Measurements from ENCODE around the gene TEC. TPM values are rescaled to one million over a fixed set of nuclear protein-coding genes. Genes with fewer than 3 reads are reported as not detected.

Gene TEC
- total and polyA plus RNA-seq, 2 of the 8 experiments (the other 6 are each of a cell fraction or from before 2014, with no cell fraction given), result 0.73 to 1.8 TPM

- TF ChIP-seq FOSL1 (IDR thresholded peaks at IDR 0.05; ENCODE audit: insufficient read depth, low read depth, low read length) (no peak), SRF (IDR thresholded peaks at IDR 0.05; ENCODE audit: low read depth, low read length) (no peak), CTBP2 (IDR thresholded peaks at IDR 0.05; ENCODE audit: borderline replicate concordance, insufficient read depth, insufficient read length, low read length) (no peak), TBP (IDR thresholded peaks at IDR 0.05; ENCODE audit: low read depth, low read length) (no peak), GTF2F1 (IDR thresholded peaks at IDR 0.05; ENCODE audit: borderline replicate concordance, low read depth, low read length) (no peak), TAF1 (IDR thresholded peaks at IDR 0.05; ENCODE audit: low read depth, low read length) (no peak), SP2 (IDR thresholded peaks at IDR 0.05; ENCODE audit: low read length) (no peak)
- H3K18ac ChIP-seq (ENCODE audit: extremely low read depth, low read length), result no peak overlapping the region
- H3K9ac ChIP-seq (replicated peaks in 1 of 4; ENCODE audit: extremely low read depth in 1 of 4, low read depth in 3 of 4, low read length in 3 of 4), result no peak overlapping the region
- H3K4me1 ChIP-seq (replicated peaks in 1 of 4; ENCODE audit: control insufficient read depth in 3 of 4, insufficient read depth in 4 of 4, low read length in 3 of 4), result no peaks in the 10 kb centered on the region
- no peaks in the 10 kb centered on the region for H3K79me2 ChIP-seq (ENCODE audit: control insufficient read depth in 1 of 2, insufficient read depth in 2 of 2, low read length in 2 of 2)
- no peak overlapping the region for H4K8ac ChIP-seq (ENCODE audit: extremely low read depth, insufficient read depth, low read length)
- WGBS, 2 experiments (ENCODE audit: extremely low coverage in 1 of 2, insufficient coverage in 1 of 2, insufficient read length in 1 of 2, insufficient replicate concordance in 2 of 2, low coverage in 1 of 2, low lambda C conversion rate in 2 of 2, missing lambda C conversion rate in 1 of 2), result 75% methylated on average over 1 of the region's 1 CpG; no CpG with 5 or more reads in 1 of the 2 experiments
- H3K23ac ChIP-seq (ENCODE audit: insufficient read length), result no peak overlapping the region
- H4K5ac ChIP-seq (ENCODE audit: insufficient read length, low read depth, low read length), result no peak overlapping the region
- H2BK15ac ChIP-seq (ENCODE audit: low read length), result no peak overlapping the region
- no peak overlapping the region for H2BK120ac ChIP-seq (replicated peaks; ENCODE audit: low read depth, low read length)
- no peak overlapping the region for H2BK12ac ChIP-seq (ENCODE audit: low read depth, low read length)
- no peak overlapping the region for H3K4me3 ChIP-seq (ENCODE audit: extremely low read depth in 1 of 4, insufficient read depth in 2 of 4, low read depth in 3 of 4, low read length in 4 of 4)
- H4K20me1 ChIP-seq (replicated peaks in 1 of 2; ENCODE audit: control insufficient read depth in 1 of 2, insufficient read depth in 2 of 2, low read length in 2 of 2), result no peaks in the 10 kb centered on the region
- no peak for DNase-seq (ENCODE audit: low read depth in 1 of 2, low spot score in 2 of 2)
- H3K36me3 ChIP-seq (ENCODE audit: control insufficient read depth in 2 of 4, insufficient read depth in 4 of 4, low read length in 3 of 4), result no peaks in the 10 kb centered on the region
- no peak overlapping the region for H3K4ac ChIP-seq (replicated peaks; ENCODE audit: insufficient read length, low read depth, low read length)
- no peaks in the 10 kb centered on the region for H3K27me3 ChIP-seq (replicated peaks in 1 of 4; ENCODE audit: control insufficient read depth in 3 of 4, extremely low read depth in 1 of 4, insufficient read depth in 3 of 4, low read length in 3 of 4)
- H3K56ac ChIP-seq (replicated peaks; ENCODE audit: insufficient read length, low read depth, low read length), result no peak overlapping the region
- H4K91ac ChIP-seq (replicated peaks; ENCODE audit: insufficient read length, low read length), result no peak overlapping the region
- H3K79me1 ChIP-seq (ENCODE audit: low read depth, low read length), result no peaks in the 10 kb centered on the region; the same call in 1 of the 2 replicates
- no peaks in the 10 kb centered on the region for H3K9me3 ChIP-seq (ENCODE audit: insufficient read depth in 2 of 2, low read depth in 1 of 2, low read length in 1 of 2)
- H3K23me2 ChIP-seq (ENCODE audit: low read depth, low read length), result no peaks in the 10 kb centered on the region
- no peak overlapping the region for H2BK5ac ChIP-seq (ENCODE audit: low read depth, low read length)
- no peak overlapping the region for H2AK5ac ChIP-seq (ENCODE audit: low read depth, low read length)
- H2AFZ ChIP-seq (ENCODE audit: low read length), result no peak overlapping the region
- H3K27ac ChIP-seq (ENCODE audit: low read depth, low read length), result no peak overlapping the region
- ChIA-PET CTCF (ENCODE audit: partially characterized antibody) (interaction anchor here (1.2 to 1.8 kb wide), 2 partner anchors 10 to 15 kb away, joined by 3 to 7 read pairs; no protein-coding TSS in a partner anchor), POLR2A (ENCODE audit: partially characterized antibody) (interaction anchor here (0.6 kb wide), 1 partner anchor 33 kb away, joined by 3 read pairs; no protein-coding TSS in a partner anchor)
- no peak overlapping the region for H3K4me2 ChIP-seq (ENCODE audit: insufficient read depth in 1 of 2, low read depth in 2 of 2, low read length in 2 of 2)
- no peak overlapping the region for H2BK20ac ChIP-seq (ENCODE audit: low read length)
- H3K14ac ChIP-seq (ENCODE audit: insufficient read length), result no peak overlapping the region
- no peak for FAIRE-seq
These were observed 9.9 kb downstream of the TEC start for GRCh38 chr4:48259748-48260147.

All from H1 (cell line).